Measurements from ENCODE around the gene PROSER3. TPM values are rescaled to one million over a fixed set of nuclear protein-coding genes. Genes with fewer than 3 reads are reported as not detected.

Gene PROSER3
- total and polyA plus RNA-seq, 2 of the 13 experiments (the other 11 are each of a cell fraction or from before 2014, with no cell fraction given), result 5.1 to 5.7 TPM

- TF ChIP-seq ZBTB10 (CRISPR knock-in tag; IDR thresholded peaks at IDR 0.05; ENCODE audit: borderline replicate concordance) (no peak), PITX1 (CRISPR knock-in tag; IDR thresholded peaks at IDR 0.05) (no peak), ZNF7 (CRISPR knock-in tag; IDR thresholded peaks at IDR 0.05) (no peak), FOXO4 (CRISPR knock-in tag; conservative IDR thresholded peaks at IDR 0.05) (no peak), POGK (CRISPR knock-in tag; conservative IDR thresholded peaks at IDR 0.05) (no peak), MYNN (CRISPR knock-in tag; IDR thresholded peaks at IDR 0.05; ENCODE audit: low read depth) (no peak), ZNF354B (CRISPR knock-in tag; IDR thresholded peaks at IDR 0.05) (no peak), SMC3 (IDR thresholded peaks at IDR 0.05; ENCODE audit: low read length) (no peak), ZNF253 (CRISPR knock-in tag; IDR thresholded peaks at IDR 0.05; ENCODE audit: borderline replicate concordance) (no peak), SRY (CRISPR knock-in tag; IDR thresholded peaks at IDR 0.05) (peak; percentile 91), ZMAT3 (CRISPR knock-in tag; conservative IDR thresholded peaks at IDR 0.05) (no peak), ZNF513 (CRISPR knock-in tag; conservative IDR thresholded peaks at IDR 0.05) (0 out of 2 replicates have a peak, but pooled peaks have one; percentile 35), RAD51 (IDR thresholded peaks at IDR 0.05; ENCODE audit: borderline replicate concordance) (no peak), RBM39 (IDR thresholded peaks at IDR 0.05; ENCODE audit: low read depth, low read length, poor library complexity, severe bottlenecking) (peak; percentile 61), ZNF503 (CRISPR knock-in tag; IDR thresholded peaks at IDR 0.05) (no peak), ZSCAN5A (CRISPR knock-in tag; IDR thresholded peaks at IDR 0.05; ENCODE audit: borderline replicate concordance) (no peak), FLYWCH1 (CRISPR knock-in tag; IDR thresholded peaks at IDR 0.05) (no peak)
Measured at GRCh38 chr19:35757749-35758608, at the start of gene PROSER3 (continued).

All from HepG2 (cell line).